Lower lobe of right lung (tissue), 2 donors: Measurements from ENCODE around the gene ABCA1. TPM values are rescaled to one million over a fixed set of nuclear protein-coding genes. Genes with fewer than 3 reads are reported as not detected.

Experiments used
- ATAC-seq, 2 donors: fragments of 200-7000 bp; cut with Tn5 transposase; one replicate each; pipeline ENCODE4 v1.9.1; 2020 to 2022; ENCODE audit warnings: mild to moderate bottlenecking in 2 of 2, moderate library complexity in 2 of 2
- DNase-seq: peaks from one replicate; pipeline ENCODE4 v3.0.0-alpha.2; 2020
- H3K27ac ChIP-seq: fragments of 200-600 bp; one replicate; pipeline ENCODE4 v1.8.0; 2022
- H3K27me3 ChIP-seq: fragments of 200-600 bp; one replicate; pipeline ENCODE4 v1.8.0; 2022; ENCODE audit warnings: low read depth
- H3K36me3 ChIP-seq: fragments of 200-600 bp; one replicate; pipeline ENCODE4 v1.8.0; 2022; ENCODE audit warnings: mild to moderate bottlenecking
- H3K4me1 ChIP-seq: fragments of 200-600 bp; one replicate; pipeline ENCODE4 v1.8.0; 2022
- H3K4me3 ChIP-seq: fragments of 200-600 bp; one replicate; pipeline ENCODE4 v1.8.0; 2022; ENCODE audit warnings: mild to moderate bottlenecking
- H3K9me3 ChIP-seq: fragments of 200-600 bp; one replicate; pipeline ENCODE4 v1.8.0; 2022
- intact Hi-C: fragments of 100-400 bp; cut with DNase I; formaldehyde crosslinking; loops from one replicate; pipeline ENCODE4 v1.11.0; 2022
- total RNA-seq: library from RNA; stranded (reverse); fragmentation: NEBNext Ultra II Directional; extraction: Animal tissue kit (Norgen Biotek cat#: 25700); gene quantifications from one replicate; pipeline ENCODE4 v1.2.1, GENCODE V29; 2021
- TF ChIP-seq, protein P1 (sequence below): fragments of 200-600 bp; IDR thresholded peaks from one replicate; pipeline ENCODE4 v1.8.0; 2022; ENCODE audit warnings: antibody characterized with exemption, mild to moderate bottlenecking
- donor health status: DM: no; HTN: yes; CAD: no; lungs with severe emphysema.

ABCA1 gene
- total RNA-seq, 1 donor from 2014 or later, result 46.8 TPM

DNA sequence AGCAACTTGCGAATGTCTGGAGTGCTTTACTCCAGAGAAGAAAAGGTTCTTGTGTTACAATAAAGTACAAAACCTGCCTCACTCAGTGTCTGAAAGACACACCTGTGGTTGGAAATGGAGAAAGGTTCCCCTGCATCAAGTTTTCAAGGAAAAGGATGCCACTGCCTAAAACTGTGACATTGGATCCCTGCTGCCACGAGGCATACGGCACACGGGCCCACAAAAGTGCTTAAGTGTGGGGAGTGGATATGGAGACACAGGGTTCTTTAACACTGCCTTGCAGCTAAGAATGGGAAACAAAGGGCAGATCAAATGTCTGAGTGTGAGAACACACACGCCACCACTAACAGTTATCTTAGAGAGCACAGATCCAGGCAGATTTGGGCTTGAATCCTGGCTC lies 89.0 kb downstream of the ABCA1 start:
- no peaks in the 10 kb centered on the region for H3K9me3 ChIP-seq
- DNase-seq (no peak), ATAC-seq (no peak)
- H3K4me1 ChIP-seq, result peaks cover 15% of the 10 kb centered on the region
- H3K27ac ChIP-seq, result no peak overlapping the region
- no peak overlapping the region for H3K4me3 ChIP-seq
- intact Hi-C loops, result no loop called here
- TF ChIP-seq, protein P1, sequence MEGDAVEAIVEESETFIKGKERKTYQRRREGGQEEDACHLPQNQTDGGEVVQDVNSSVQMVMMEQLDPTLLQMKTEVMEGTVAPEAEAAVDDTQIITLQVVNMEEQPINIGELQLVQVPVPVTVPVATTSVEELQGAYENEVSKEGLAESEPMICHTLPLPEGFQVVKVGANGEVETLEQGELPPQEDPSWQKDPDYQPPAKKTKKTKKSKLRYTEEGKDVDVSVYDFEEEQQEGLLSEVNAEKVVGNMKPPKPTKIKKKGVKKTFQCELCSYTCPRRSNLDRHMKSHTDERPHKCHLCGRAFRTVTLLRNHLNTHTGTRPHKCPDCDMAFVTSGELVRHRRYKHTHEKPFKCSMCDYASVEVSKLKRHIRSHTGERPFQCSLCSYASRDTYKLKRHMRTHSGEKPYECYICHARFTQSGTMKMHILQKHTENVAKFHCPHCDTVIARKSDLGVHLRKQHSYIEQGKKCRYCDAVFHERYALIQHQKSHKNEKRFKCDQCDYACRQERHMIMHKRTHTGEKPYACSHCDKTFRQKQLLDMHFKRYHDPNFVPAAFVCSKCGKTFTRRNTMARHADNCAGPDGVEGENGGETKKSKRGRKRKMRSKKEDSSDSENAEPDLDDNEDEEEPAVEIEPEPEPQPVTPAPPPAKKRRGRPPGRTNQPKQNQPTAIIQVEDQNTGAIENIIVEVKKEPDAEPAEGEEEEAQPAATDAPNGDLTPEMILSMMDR, result no peak
- H3K27me3 ChIP-seq, result no peaks in the 10 kb centered on the region
- peaks cover 91% of the 10 kb centered on the region for H3K36me3 ChIP-seq

DNA sequence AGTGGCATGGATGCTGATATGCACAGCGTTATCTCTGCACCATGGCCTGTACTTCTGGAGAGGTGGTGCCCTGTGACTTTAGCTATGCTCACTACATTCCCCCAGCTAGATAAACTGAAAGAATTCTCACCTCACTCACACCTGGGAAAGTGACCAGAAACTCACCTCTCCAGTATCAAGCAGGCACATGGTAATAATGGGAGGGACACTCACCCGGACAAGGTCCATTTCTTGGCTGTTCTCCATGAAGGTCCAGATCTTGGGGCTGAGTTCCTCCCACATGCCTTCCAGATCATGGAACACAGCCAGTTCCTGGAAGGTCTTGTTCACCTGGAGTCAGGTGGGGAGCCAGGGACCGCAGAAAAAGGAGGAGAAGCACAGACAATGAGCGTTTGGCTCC lies 91.2 kb downstream of the ABCA1 start:
- H3K4me1 ChIP-seq, result peaks cover 15% of the 10 kb centered on the region
- DNase-seq (no peak), ATAC-seq (peak in 1 of 2 donors; percentile 11)
- intact Hi-C loops, result no loop called here
- no peak overlapping the region for H3K4me3 ChIP-seq
- H3K27ac ChIP-seq, result peak overlapping the region; percentile 12
- TF ChIP-seq, protein P1, result no peak
- no peaks in the 10 kb centered on the region for H3K9me3 ChIP-seq
- H3K27me3 ChIP-seq, result no peaks in the 10 kb centered on the region
- H3K36me3 ChIP-seq, result peaks cover 92% of the 10 kb centered on the region

DNA sequence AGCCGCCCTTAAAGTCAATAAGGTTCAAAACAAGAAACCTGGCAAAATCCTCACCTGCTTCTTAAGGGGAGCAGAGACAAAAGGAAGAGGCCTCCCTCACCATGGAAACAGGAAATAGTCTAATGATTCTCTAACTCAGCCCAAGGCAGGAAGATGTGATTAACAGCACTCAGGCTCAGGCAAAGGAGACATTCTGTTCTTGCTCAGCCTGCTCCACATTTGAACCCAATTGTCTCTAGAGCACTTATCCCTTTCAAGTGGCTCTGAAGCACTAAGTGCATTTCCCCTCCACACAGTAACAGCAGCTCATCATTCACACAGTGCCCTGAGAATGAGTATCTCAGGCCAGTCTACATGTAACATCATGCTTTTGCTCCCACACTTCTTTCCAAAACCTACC lies 91.7 kb downstream of the ABCA1 start:
- no peaks in the 10 kb centered on the region for H3K9me3 ChIP-seq
- ATAC-seq (peak; percentile 26 to 69), DNase-seq (no peak)
- H3K36me3 ChIP-seq, result peaks cover 95% of the 10 kb centered on the region
- intact Hi-C loops, result no loop called here
- H3K4me1 ChIP-seq, result peaks cover 15% of the 10 kb centered on the region
- H3K4me3 ChIP-seq, result no peak overlapping the region
- H3K27me3 ChIP-seq, result no peaks in the 10 kb centered on the region
- H3K27ac ChIP-seq, result peak overlapping the region; percentile 12
- TF ChIP-seq, protein P1, result no peak

DNA sequence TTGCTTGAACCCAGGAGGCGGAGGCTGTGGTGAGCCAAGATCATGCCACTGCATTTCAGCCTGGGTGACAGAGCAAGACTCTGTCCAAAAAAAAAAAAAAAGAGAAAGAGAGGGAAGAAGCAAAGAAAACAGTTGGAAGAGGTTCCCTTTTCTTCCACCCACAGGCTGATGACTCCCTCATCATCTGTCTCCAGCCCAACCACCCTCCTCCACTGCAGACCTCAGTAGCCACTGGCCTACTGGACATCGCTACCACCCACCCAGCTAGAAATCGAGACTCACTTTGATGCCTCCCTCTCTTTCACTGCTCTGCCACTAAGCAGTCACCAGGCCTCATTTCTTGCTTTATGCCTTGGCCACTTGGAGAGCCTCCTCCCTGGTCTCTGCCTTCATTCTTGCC lies 92.8 kb downstream of the ABCA1 start:
- ATAC-seq, result peak; percentile 65 to 75
- TF ChIP-seq, protein P1, result no peak
- H3K27ac ChIP-seq, result peak overlapping the region; percentile 5

DNA sequence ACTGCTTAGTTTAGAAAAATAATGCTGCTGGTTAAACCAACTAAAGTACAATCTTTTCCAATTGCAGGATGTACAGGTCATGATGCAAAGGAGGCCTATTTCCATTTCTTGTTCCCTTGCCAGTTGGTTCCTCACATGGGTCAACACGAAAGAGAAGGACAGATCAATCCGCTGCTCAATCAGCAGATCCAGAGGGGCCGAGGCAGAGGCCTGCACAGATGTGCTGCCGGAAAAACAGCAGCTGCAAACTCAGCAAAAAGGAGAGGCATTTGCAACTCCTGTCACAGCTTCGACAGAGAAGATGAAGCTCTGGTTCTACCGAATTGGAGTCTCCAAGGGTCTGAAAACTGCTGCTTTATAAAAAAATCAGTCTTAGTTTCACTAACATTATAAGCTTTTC lies 94.3 kb downstream of the ABCA1 start:
- intact Hi-C loops, result no loop called here
- no peak for ATAC-seq
- TF ChIP-seq, protein P1, result no peak
- Histone ChIP-seq H3K36me3 (peaks cover 96% of the 10 kb centered on the region), H3K27me3 (no peaks in the 10 kb centered on the region), H3K4me3 (no peak overlapping the region), H3K27ac (no peak overlapping the region), H3K4me1 (peaks cover 19% of the 10 kb centered on the region), H3K9me3 (no peaks in the 10 kb centered on the region)
- no peak for DNase-seq

More for the DNA sequence above, 92.8 kb downstream of the ABCA1 start:
- Histone ChIP-seq H3K9me3 (no peaks in the 10 kb centered on the region), H3K4me1 (peaks cover 19% of the 10 kb centered on the region), H3K36me3 (peaks cover 97% of the 10 kb centered on the region), H3K27me3 (no peaks in the 10 kb centered on the region), H3K4me3 (no peak overlapping the region)
- intact Hi-C loops, result no loop called here
- DNase-seq, result no peak

DNA sequence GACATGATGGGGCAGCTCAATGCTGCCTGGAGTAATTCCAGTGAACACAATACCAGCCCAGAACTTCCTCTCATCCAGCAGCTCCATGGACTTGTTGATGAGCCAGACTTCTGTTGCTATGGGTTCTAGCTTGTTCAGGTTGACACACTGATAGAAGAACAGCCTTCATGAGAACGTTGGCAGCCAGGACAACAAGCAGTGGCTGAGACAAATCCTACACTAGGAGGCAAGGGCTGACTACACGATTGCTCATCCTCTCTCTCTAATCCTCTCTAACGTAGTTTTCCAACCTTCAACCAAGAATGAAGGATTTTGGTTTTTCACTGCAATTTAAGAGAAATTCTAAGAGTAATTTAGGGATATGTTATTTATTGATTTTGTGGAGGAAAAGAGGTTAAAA lies 96.3 kb downstream of the ABCA1 start:
- intact Hi-C loops, result no loop called here
- TF ChIP-seq, protein P1, result no peak
- no peak overlapping the region for H3K27ac ChIP-seq
- H3K36me3 ChIP-seq, result peaks cover 99% of the 10 kb centered on the region
- no peak for DNase-seq
- ATAC-seq, result no peak
- H3K4me1 ChIP-seq, result peaks cover 17% of the 10 kb centered on the region
- no peak overlapping the region for H3K4me3 ChIP-seq
- no peaks in the 10 kb centered on the region for H3K9me3 ChIP-seq
- H3K27me3 ChIP-seq, result no peaks in the 10 kb centered on the region
